Dermis blood vessel endothelial cell (primary cell): ENCODE data around the gene ROPN1L. TPM values are rescaled to one million over a fixed set of nuclear protein-coding genes. Genes with fewer than 3 reads are reported as not detected.
"Not testable (repeated sequence)": the region's sequence is repeated elsewhere in the genome, so short reads cannot be mapped to it uniquely, and the experiment has no call there.

Source experiments
- DNase-seq: peaks from one replicate; pipeline ENCODE4 v3.0.0; 2010
- total RNA-seq: library from RNA; depleted of rRNA; stranded (reverse); fragments of >200 nt; gene quantifications from 2 replicates; pipeline ENCODE4 v1.2.3, GENCODE V29; 2014

ROPN1L gene
- total RNA-seq, 1 donor from 2014 or later = 0.68 TPM

DNA sequence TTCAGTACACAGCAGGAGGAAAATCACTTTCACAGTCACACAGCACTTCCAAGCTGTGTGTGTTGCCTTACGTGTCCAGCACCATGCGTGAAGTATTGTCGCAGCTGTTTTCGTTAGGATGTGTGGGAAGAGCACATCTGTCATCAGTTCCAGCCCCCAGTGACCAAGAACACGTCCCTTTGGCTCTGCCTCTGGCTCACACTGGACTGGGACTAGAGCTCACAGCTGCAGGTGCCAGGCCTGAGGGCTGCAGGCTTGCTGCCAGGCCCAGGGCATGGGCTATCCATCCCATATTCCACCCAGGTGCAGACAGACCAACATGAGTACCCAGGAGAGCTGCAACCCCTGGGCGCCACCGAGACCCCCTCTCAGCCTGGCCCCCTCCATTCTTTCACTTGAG lies 61.6 kb downstream of the ROPN1L start:
- DNase-seq = no peak

GRCh38 chr5:10503997-10504793 lies 62.5 kb downstream of the ROPN1L start:
- DNase-seq = no peak

DNA sequence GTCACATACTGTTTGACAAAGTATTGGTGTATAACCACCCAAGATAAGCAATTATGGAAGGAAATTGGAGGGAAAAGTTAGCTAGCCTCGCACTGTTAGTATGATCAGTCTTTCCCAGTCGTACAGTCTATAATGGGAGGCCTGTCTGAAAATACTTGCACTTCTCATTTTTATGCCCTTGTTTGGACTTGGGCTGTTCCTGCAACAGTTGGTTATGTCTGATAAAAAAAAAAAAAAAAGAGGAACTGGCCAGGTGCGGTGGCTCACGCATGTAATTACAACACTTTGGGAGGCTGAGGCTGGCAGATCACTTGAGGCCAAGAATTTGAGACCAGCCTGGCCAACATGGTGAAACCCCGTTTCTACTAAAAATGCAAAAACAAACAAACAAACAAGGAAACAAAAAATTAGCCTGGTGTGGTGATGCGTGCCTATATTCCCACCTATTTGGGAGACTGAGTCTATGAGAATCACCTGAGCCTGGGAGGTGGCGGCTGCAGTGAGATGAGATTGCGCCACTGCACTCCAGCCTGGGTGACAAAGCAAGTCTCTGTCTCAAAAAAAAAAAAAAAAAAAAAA lies 63.9 kb downstream of the ROPN1L start:
- DNase-seq = no peak

GRCh38 chr5:10506535-10506934 lies 64.9 kb downstream of the ROPN1L start:
- no peak for DNase-seq

GRCh38 chr5:10507575-10508096 lies 66.0 kb downstream of the ROPN1L start:
- peak; percentile 19 for DNase-seq

DNA sequence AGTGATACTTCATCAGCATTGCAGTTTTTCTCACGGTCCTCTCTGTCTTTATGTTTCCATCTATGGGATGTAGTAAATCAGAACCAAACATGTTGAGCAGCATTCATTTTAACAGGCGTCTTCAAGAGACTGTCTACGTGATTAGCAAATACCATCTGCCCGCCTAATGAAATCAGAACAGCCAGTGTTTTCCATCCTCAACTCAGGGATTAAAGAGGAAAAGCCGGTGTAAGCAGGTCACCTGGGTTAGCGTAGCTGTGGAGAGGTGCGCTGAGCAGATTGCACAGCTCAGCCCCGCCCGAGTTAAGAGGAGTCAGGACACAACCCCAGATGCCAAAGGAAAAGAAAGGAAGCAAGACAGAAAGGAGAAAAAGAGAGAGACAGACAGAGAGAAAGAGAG lies 67.9 kb downstream of the ROPN1L start:
- DNase-seq = no peak

GRCh38 chr5:10511741-10512640 lies 70.3 kb downstream of the ROPN1L start:
- DNase-seq = no peak

DNA sequence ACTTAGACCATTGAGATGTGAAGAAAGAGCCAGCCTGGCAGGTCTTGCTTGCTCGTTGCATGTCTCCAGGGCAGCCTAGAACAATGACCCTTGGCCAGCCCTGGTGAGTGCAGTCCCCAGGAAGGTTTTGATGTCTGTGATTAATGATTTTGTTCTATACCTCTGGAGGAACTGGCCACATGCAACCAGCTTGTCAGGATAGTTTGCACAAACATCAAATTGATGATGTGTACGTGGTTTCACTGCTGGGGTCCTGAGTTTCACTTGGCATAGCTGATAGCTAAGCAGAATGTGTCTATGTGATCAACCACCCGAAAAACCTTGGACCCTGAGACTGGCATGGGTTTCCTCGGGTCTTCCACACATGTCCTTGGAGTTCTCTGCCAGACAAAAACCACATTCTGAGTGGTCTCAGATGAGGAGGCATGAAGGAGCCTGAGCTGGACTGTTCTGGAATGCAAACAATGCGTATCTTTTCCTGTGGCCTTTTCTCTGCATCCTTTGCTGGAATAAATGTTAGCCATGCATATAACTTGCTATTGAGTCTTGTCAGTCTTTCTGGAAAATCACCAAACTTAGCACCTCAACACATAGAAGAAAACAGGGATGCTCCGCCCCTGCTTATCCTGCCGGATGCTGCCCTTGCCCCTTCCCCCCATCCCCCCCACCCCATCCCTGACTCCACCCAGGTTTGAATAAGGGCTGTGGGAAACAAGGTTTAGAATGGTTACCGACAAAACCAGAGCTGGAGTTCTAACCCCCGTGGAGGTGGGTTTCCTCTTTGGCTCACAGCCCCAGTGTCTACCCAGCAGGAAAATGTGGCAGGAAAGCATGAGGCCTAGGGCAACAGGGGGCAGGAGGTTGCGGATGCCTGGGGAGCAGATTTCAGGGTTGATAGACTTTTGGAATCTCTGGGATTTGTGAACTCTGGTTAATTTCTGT lies 72.1 kb downstream of the ROPN1L start:
- peak; percentile 96 for DNase-seq

- not testable (repeated sequence) for DNase-seq
Measured at GRCh38 chr5:10514572-10514971, 72.9 kb downstream of the ROPN1L start.

Other genes with a start within 250 kb of the ROPN1L start
- 28.3 and 35.9 TPM in 2 replicates for gene ATPSCKMT, start 192.0 kb upstream of the ROPN1L start, total RNA-seq
- 663 and 731 TPM in 2 replicates for gene CCT5, start 191.6 kb upstream of the ROPN1L start, total RNA-seq
- 3.6 and 6.3 TPM in 2 replicates for gene CMBL, start 134.0 kb upstream of the ROPN1L start, total RNA-seq
- gene MARCHF6, start 88.2 kb upstream of the ROPN1L start, total RNA-seq = 63.8 and 116 TPM in 2 replicates
- 2.0 and 3.4 TPM in 2 replicates for gene ANKRD33B, start 122.2 kb downstream of the ROPN1L start, total RNA-seq